Hepatocyte (in vitro differentiated cells): ENCODE measurements around the gene NBPF1. TPM values are rescaled to one million over a fixed set of nuclear protein-coding genes. Genes with fewer than 3 reads are reported as not detected.
"Not testable (repeated sequence)": the region's sequence is repeated elsewhere in the genome, so short reads cannot be mapped to it uniquely, and the experiment has no call there.

Source experiments
- DNase-seq: peaks from one replicate; pipeline ENCODE4 v3.0.0-alpha.2; 2016; ENCODE audit warnings: low spot score
- H2AFZ ChIP-seq: fragments of 200-600 bp; sonication (generic); 2 replicates; pipeline ENCODE4 v1.6.0; 2016; ENCODE audit warnings: antibody characterized with exemption, mild to moderate bottlenecking
- H3K27ac ChIP-seq: fragments of 200-600 bp; sonication (generic); 2 replicates; pipeline ENCODE4 v1.5.1; 2016; ENCODE audit warnings: mild to moderate bottlenecking
- H3K27me3 ChIP-seq: fragments of 200-600 bp; sonication (generic); 2 replicates; pipeline ENCODE4 v1.6.1; 2016
- H3K36me3 ChIP-seq: fragments of 200-600 bp; sonication (generic); replicated peaks from 2 replicates; pipeline ENCODE4 v1.5.1; 2016; ENCODE audit warnings: low read depth; ENCODE audit not compliant: insufficient read depth
- H3K4me1 ChIP-seq: fragments of 200-600 bp; sonication (generic); 2 replicates; pipeline ENCODE4 v1.5.1; 2016; ENCODE audit warnings: mild to moderate bottlenecking, moderate library complexity; ENCODE audit not compliant: insufficient read depth
- H3K4me2 ChIP-seq: fragments of 200-600 bp; sonication (generic); 2 replicates; pipeline ENCODE4 v1.6.0; 2016
- H3K4me3 ChIP-seq: fragments of 200-600 bp; sonication (generic); 2 replicates; pipeline ENCODE4 v1.5.1; 2016; ENCODE audit warnings: mild to moderate bottlenecking
- H3K79me2 ChIP-seq: fragments of 200-600 bp; sonication (generic); 2 replicates; pipeline ENCODE4 v1.6.0; 2017; ENCODE audit warnings: mild to moderate bottlenecking
- H3K9me2 ChIP-seq: fragments of 200-600 bp; sonication (generic); replicated peaks from 2 replicates; pipeline ENCODE4 v1.6.0; 2017; ENCODE audit warnings: mild to moderate bottlenecking; ENCODE audit not compliant: insufficient read depth
- H3K9me3 ChIP-seq: fragments of 200-600 bp; sonication (generic); 2 replicates; pipeline ENCODE4 v1.5.1; 2016; ENCODE audit warnings: low read depth, mild to moderate bottlenecking
- H4K20me1 ChIP-seq: fragments of 200-600 bp; sonication (generic); 2 replicates; pipeline ENCODE4 v1.6.0; 2016; ENCODE audit warnings: mild to moderate bottlenecking; ENCODE audit not compliant: insufficient read depth, poor library complexity, severe bottlenecking
- WGBS: methylation state at CpG from one replicate; pipeline ENCODE4 v1.1.6; 2016; ENCODE audit warnings: low lambda C conversion rate; ENCODE audit errors: missing lambda C conversion rate; 5-methylcytosine and 5-hydroxymethylcytosine counted together
- polyA plus RNA-seq: library from polyadenylated mRNA; unstranded; fragments of >200 nt; fragmentation: Nextera tagmentation; extraction: Ambion mirVana; gene quantifications from 2 replicates; pipeline ENCODE4 v1.2.1, GENCODE V29; 2016
- total RNA-seq: library from RNA; depleted of rRNA; stranded (reverse); fragments of >200 nt; gene quantifications from 2 replicates; pipeline ENCODE4 v1.2.3, GENCODE V29; 2014

NBPF1 gene
- total and polyA plus RNA-seq, 2 experiments from 2014 or later, result 31.7 to 57.1 TPM

GRCh38 chr1:16639091-16640031, 26.0 kb upstream of the NBPF1 start:
- not testable (repeated sequence) for H3K9me2 ChIP-seq, H3K36me3 ChIP-seq, H3K4me3 ChIP-seq, H3K9me3 ChIP-seq, H2AFZ ChIP-seq, H3K27me3 ChIP-seq, H3K27ac ChIP-seq, DNase-seq, H4K20me1 ChIP-seq, H3K4me2 ChIP-seq
- H3K79me2 ChIP-seq, result peaks cover 89% of the 10 kb centered on the region
- 62% methylated on average over 11 of the region's 11 CpGs for WGBS
- peaks cover 15% of the 10 kb centered on the region for H3K4me1 ChIP-seq

- not testable (repeated sequence) for H4K20me1 ChIP-seq
- H3K79me2 ChIP-seq, result peaks cover 76% of the 10 kb centered on the region
Observed at GRCh38 chr1:16637941-16638778, 24.8 kb upstream of the NBPF1 start.

DNA sequence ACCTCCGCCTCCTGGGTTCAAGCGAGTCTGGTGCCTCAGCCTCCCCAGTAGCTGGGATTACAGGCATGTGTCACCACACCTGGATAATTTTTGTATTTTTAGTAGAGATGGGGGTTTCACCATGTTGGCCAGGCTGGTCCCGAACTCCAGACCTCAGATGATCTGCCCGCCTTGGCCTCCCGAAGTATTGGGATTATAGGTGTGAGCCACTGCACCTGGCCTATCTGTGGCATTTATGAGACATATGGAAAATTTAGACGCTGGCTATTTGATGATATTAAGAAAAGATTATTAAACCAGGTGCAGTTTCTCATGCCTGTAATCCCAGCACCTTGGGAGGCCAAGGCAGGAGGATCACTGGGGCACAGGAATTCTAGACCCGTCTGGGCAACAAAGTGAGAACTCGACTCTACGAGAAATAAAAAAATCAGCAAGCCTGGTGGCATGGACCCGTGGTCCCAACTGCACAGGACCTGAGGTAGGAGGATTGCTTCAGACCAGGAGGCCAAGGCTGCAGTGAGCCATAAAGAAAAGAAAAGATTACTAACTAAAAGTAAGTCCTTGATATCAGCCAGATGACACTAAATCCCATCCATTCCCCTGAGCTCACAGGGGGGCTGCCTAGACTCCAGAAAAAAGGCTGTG, 23.3 kb upstream of the NBPF1 start:
- H3K27ac ChIP-seq, H2AFZ ChIP-seq, H4K20me1 ChIP-seq, H3K4me3 ChIP-seq, H3K9me2 ChIP-seq, H3K9me3 ChIP-seq, H3K4me1 ChIP-seq, H3K27me3 ChIP-seq, DNase-seq, H3K4me2 ChIP-seq, H3K36me3 ChIP-seq: not testable (repeated sequence)
- WGBS, result 88% methylated on average over 10 of the region's 10 CpGs
- H3K79me2 ChIP-seq, result peaks cover 63% of the 10 kb centered on the region

More at GRCh38 chr1:16637941-16638778, 24.8 kb upstream of the NBPF1 start:
- H2AFZ ChIP-seq, H3K4me2 ChIP-seq, H3K4me3 ChIP-seq, H3K9me2 ChIP-seq, H3K27me3 ChIP-seq, H3K4me1 ChIP-seq, DNase-seq, H3K9me3 ChIP-seq, H3K36me3 ChIP-seq, H3K27ac ChIP-seq: not testable (repeated sequence)
- 93% methylated on average over 6 of the region's 6 CpGs for WGBS

- not testable (repeated sequence) for H3K27me3 ChIP-seq, DNase-seq, H3K9me3 ChIP-seq, H3K9me2 ChIP-seq, H3K36me3 ChIP-seq, H3K4me2 ChIP-seq, H3K4me1 ChIP-seq, H2AFZ ChIP-seq, H3K27ac ChIP-seq, H4K20me1 ChIP-seq, H3K4me3 ChIP-seq
- 98% methylated on average over 5 of the region's 5 CpGs for WGBS
- H3K79me2 ChIP-seq, result peaks cover 58% of the 10 kb centered on the region
Observed at GRCh38 chr1:16635959-16636358, 22.6 kb upstream of the NBPF1 start.

DNA sequence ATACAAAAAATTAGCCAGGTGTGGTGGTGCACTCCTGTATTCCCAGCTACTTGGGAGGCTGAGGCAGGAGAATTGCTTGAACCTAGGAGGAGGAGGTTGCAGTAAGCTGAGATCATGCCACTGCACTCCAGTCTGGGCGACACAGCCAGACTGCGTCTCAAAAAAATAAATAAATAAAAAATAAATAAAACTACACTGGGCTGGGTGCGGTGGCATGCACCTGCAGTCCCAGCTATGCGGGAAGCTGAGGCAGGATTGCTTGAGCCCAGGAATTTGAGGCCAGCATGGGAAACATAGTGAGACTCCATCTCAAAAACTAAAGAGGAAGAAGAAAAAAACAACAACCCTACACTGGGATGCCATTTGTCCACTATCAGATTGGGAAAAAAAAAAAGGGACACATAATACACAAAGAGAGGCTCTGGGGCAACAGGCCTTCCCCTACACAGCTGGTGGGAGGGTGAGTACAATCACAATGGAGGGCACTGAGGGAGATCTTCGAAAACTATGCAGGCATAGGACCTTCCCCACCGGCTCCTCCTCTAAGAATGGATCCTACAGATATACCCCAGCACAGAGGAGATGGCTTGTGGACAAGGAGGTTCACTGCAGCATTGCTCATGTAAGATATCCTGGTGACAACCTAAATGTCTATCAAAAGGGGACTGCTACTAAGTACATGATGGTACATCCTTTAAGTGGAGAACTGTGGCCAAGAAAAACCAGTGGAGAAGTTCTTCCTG, 20.3 kb upstream of the NBPF1 start:
- H3K9me3 ChIP-seq, H3K36me3 ChIP-seq, DNase-seq, H3K27ac ChIP-seq, H3K4me2 ChIP-seq, H3K27me3 ChIP-seq, H4K20me1 ChIP-seq, H3K9me2 ChIP-seq, H3K4me3 ChIP-seq, H2AFZ ChIP-seq, H3K4me1 ChIP-seq: not testable (repeated sequence)
- 98% methylated on average over 6 of the region's 6 CpGs for WGBS
- H3K79me2 ChIP-seq, result peaks cover 37% of the 10 kb centered on the region

GRCh38 chr1:16632044-16632850, 18.9 kb upstream of the NBPF1 start:
- H3K4me2 ChIP-seq, H3K4me1 ChIP-seq, H3K9me2 ChIP-seq, H3K27me3 ChIP-seq, H4K20me1 ChIP-seq, H3K27ac ChIP-seq, H2AFZ ChIP-seq, DNase-seq, H3K4me3 ChIP-seq, H3K9me3 ChIP-seq, H3K36me3 ChIP-seq: not testable (repeated sequence)
- H3K79me2 ChIP-seq, result peaks cover 29% of the 10 kb centered on the region
- WGBS, result 93% methylated on average over 14 of the region's 14 CpGs
